Endodermal cell (in vitro differentiated cells): ENCODE results near the gene SLC30A1. TPM values are rescaled to one million over a fixed set of nuclear protein-coding genes. Genes with fewer than 3 reads are reported as not detected.

Experiments used
- DNase-seq: peaks from one replicate; pipeline ENCODE4 v3.0.0-alpha.2; 2017
- H3K27ac ChIP-seq: 2 replicates; pipeline ENCODE4 v1.5.1; 2013; ENCODE audit warnings: mild to moderate bottlenecking, low read depth, low read length, moderate library complexity
- H3K27me3 ChIP-seq: 2 replicates; pipeline ENCODE4 v1.6.1; 2013; ENCODE audit warnings: mild to moderate bottlenecking, low read length, moderate library complexity; ENCODE audit not compliant: insufficient read depth, control insufficient read depth, poor library complexity, severe bottlenecking
- H3K36me3 ChIP-seq: 2 replicates; pipeline ENCODE4 v1.7.0; 2013; ENCODE audit warnings: mild to moderate bottlenecking, low read length, moderate library complexity; ENCODE audit not compliant: control insufficient read depth, insufficient read depth
- H3K4me1 ChIP-seq: one replicate; pipeline ENCODE4 v1.7.0; 2013; ENCODE audit warnings: low read length; ENCODE audit not compliant: control insufficient read depth, insufficient read depth
- H3K4me3 ChIP-seq: 2 replicates; pipeline ENCODE4 v1.5.1; 2013; ENCODE audit warnings: mild to moderate bottlenecking, low read length, moderate library complexity
- H3K9ac ChIP-seq: 2 replicates; pipeline ENCODE4 v1.6.1; 2013; ENCODE audit warnings: mild to moderate bottlenecking, low read length, moderate library complexity; ENCODE audit not compliant: poor library complexity, severe bottlenecking; ENCODE audit errors: extremely low read depth
- H3K9me3 ChIP-seq: 2 replicates; pipeline ENCODE4 v1.6.1; 2013; ENCODE audit warnings: mild to moderate bottlenecking, low read length, moderate library complexity; ENCODE audit not compliant: control insufficient read depth
- H3K27ac Mint-ChIP-seq: 2 replicates; pipeline ENCODE4 v1.8.0; 2020; ENCODE audit warnings: mixed read lengths
- H3K27me3 Mint-ChIP-seq: 2 replicates; pipeline ENCODE4 v1.8.0; 2021; ENCODE audit warnings: mild to moderate bottlenecking, mixed read lengths; ENCODE audit not compliant: insufficient read depth
- H3K36me3 Mint-ChIP-seq: 2 replicates; pipeline ENCODE4 v1.8.0; 2020; ENCODE audit warnings: low read depth, mixed read lengths
- H3K4me1 Mint-ChIP-seq: 2 replicates; pipeline ENCODE4 v1.8.0; 2020; ENCODE audit warnings: mixed read lengths
- H3K4me3 Mint-ChIP-seq: 2 replicates; pipeline ENCODE4 v1.8.0; 2020; ENCODE audit warnings: mild to moderate bottlenecking, moderate library complexity, mixed read lengths
- H3K9me3 Mint-ChIP-seq: 2 replicates; pipeline ENCODE4 v1.8.0; 2020; ENCODE audit warnings: mild to moderate bottlenecking, mixed read lengths
- WGBS, 2 experiments: methylation state at CpG; one replicate each; pipeline versions ENCODE4 v1.1.5 to v1.1.7; 2013; ENCODE audit warnings: missing lambda C conversion rate in 2 of 2, mixed read lengths in 1 of 2; ENCODE audit not compliant: insufficient coverage in 1 of 2, insufficient read length in 1 of 2; 5-methylcytosine and 5-hydroxymethylcytosine counted together
- total RNA-seq, 2 donors: library from RNA; stranded (reverse); fragmentation: NEBNext Ultra II Directional in 1 of 2; extraction: Animal tissue kit (Norgen Biotek cat#: 25700) in 1 of 2; gene quantifications; 2 replicates in 1 of 2; 3 replicates in 1 of 2; pipeline ENCODE4 v1.2.1, GENCODE V29; 2021
- TF ChIP-seq, protein P1 (sequence below): fragments of 200-600 bp; sonication (generic); conservative IDR thresholded peaks from 2 replicates; pipeline ENCODE4 v1.5.0; 2021; ENCODE audit warnings: antibody characterized with exemption, mild to moderate bottlenecking

Gene SLC30A1
- total RNA-seq, 2 donors from 2014 or later, result 9.0 to 14.0 TPM

DNA sequence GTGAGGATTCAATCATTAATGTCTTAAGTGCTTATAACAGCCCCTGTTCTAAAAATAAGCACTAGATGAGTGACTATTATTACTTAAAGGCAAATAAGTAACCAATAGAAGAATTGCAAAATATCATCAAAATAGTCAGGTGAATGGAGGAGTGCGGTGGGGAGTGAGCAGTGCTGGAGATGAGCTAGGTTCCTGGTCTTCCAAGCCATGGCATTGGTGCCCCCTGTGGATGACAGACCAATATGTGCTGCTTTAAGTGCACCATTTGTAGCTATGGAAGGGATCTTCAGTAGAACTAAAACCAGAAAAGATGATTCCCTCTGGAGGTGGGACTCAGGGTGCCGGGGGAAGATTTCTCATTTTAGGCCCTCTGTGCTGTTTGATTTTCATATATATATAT, 46.1 kb upstream of the SLC30A1 start:
- Mint-ChIP-seq H3K27ac (no peak overlapping the region), H3K36me3 (no peaks in the 10 kb centered on the region), H3K27me3 (no peaks in the 10 kb centered on the region), H3K9me3 (no peaks in the 10 kb centered on the region), H3K4me1 (peaks cover 39% of the 10 kb centered on the region), H3K4me3 (no peak overlapping the region)
- Histone ChIP-seq H3K9ac (no peak overlapping the region), H3K9me3 (no peaks in the 10 kb centered on the region), H3K4me3 (no peak overlapping the region), H3K27me3 (no peaks in the 10 kb centered on the region), H3K36me3 (no peaks in the 10 kb centered on the region), H3K4me1 (peaks cover 12% of the 10 kb centered on the region), H3K27ac (no peak overlapping the region)
- 94% methylated on average over 1 of the region's 2 CpGs; no CpG with 5 or more reads in 1 of the 2 experiments for WGBS, 2 experiments
- DNase-seq, result no peak
- TF ChIP-seq, protein P1, sequence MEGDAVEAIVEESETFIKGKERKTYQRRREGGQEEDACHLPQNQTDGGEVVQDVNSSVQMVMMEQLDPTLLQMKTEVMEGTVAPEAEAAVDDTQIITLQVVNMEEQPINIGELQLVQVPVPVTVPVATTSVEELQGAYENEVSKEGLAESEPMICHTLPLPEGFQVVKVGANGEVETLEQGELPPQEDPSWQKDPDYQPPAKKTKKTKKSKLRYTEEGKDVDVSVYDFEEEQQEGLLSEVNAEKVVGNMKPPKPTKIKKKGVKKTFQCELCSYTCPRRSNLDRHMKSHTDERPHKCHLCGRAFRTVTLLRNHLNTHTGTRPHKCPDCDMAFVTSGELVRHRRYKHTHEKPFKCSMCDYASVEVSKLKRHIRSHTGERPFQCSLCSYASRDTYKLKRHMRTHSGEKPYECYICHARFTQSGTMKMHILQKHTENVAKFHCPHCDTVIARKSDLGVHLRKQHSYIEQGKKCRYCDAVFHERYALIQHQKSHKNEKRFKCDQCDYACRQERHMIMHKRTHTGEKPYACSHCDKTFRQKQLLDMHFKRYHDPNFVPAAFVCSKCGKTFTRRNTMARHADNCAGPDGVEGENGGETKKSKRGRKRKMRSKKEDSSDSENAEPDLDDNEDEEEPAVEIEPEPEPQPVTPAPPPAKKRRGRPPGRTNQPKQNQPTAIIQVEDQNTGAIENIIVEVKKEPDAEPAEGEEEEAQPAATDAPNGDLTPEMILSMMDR, result peak; percentile 59

DNA sequence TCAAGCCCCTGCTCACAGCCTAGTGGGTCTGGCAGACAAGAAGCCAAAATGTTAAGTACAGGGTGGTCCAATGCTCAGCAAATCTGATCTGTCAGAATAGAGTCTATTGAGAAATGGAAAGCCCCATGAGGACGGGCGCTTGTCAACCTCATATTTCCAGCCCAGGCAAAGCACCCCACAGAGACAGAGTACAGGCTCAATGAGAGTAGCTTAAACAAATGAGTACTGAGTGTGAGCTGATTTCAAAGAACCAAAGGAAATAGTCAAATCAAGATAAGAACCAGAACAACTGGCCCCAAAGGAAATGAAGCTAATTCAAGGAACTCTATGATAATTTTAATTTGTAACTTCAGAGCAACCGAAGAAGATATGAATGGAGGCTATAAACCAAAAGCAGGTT, 44.6 kb upstream of the SLC30A1 start:
- WGBS, 2 experiments, result 77 to 85% methylated on average over 3 of the region's 3 CpGs
- H3K27ac Mint-ChIP-seq, result no peak overlapping the region
- H3K27me3 Mint-ChIP-seq, result no peaks in the 10 kb centered on the region
- H3K36me3 Mint-ChIP-seq, result no peaks in the 10 kb centered on the region
- H3K36me3 ChIP-seq, result no peaks in the 10 kb centered on the region
- no peak overlapping the region for H3K27ac ChIP-seq
- H3K9ac ChIP-seq, result no peak overlapping the region
- H3K27me3 ChIP-seq, result no peaks in the 10 kb centered on the region
- no peak overlapping the region for H3K4me3 ChIP-seq
- no peak for DNase-seq
- H3K9me3 ChIP-seq, result no peaks in the 10 kb centered on the region
- TF ChIP-seq, protein P1, result no peak
- peaks cover 8% of the 10 kb centered on the region for H3K4me1 ChIP-seq
- no peaks in the 10 kb centered on the region for H3K9me3 Mint-ChIP-seq
- peaks cover 31% of the 10 kb centered on the region for H3K4me1 Mint-ChIP-seq
- H3K4me3 Mint-ChIP-seq, result no peak overlapping the region

DNA sequence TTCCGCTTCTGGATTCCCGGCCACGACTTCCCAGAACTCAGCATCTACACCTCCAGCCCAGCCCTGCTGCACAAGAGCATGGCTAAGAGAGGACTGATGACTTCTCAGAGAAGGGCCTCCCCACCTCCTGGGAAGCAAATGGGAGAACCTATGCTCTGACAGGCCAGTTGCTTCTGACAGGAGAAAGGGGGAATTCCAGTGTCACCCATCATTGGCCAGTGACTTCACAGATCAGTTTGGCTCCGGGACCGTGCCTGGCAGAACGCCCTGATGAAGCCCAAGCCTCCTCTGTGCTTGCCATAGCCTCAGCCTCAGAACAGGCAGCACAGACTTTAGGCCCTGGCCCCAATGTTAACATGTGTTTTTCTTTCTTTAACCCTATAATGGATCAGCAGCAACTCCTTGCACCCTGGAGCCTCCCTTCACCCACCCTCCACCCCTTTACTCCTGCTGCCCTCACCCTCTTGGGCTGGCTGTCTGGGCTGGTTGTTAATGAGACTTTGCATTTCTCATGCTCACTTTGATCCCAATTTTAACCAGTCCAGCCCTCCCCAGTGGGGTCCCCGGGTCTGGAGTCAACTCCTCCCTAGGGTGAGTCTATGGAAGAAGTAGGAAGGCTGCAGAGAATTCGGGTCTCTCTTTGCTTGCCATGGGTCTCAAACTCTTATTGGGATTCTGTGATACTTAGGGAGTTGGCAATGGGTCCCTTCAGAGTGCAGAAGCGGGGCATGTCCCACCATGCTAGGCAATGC, 42.7 kb upstream of the SLC30A1 start:
- H3K9me3 ChIP-seq, result no peaks in the 10 kb centered on the region
- no peaks in the 10 kb centered on the region for H3K27me3 Mint-ChIP-seq
- peaks cover 16% of the 10 kb centered on the region for H3K4me1 Mint-ChIP-seq
- no peak overlapping the region for H3K27ac Mint-ChIP-seq
- peaks cover 2% of the 10 kb centered on the region for H3K4me1 ChIP-seq
- TF ChIP-seq, protein P1, result no peak
- H3K27me3 ChIP-seq, result no peaks in the 10 kb centered on the region
- no peak overlapping the region for H3K9ac ChIP-seq
- H3K36me3 Mint-ChIP-seq, result no peaks in the 10 kb centered on the region
- H3K27ac ChIP-seq, result no peak overlapping the region
- no peak overlapping the region for H3K4me3 ChIP-seq
- H3K4me3 Mint-ChIP-seq, result no peak overlapping the region
- WGBS, 2 experiments, result 94 to 96% methylated on average over 4 to 9 of the region's 9 CpGs
- H3K36me3 ChIP-seq, result no peaks in the 10 kb centered on the region
- no peaks in the 10 kb centered on the region for H3K9me3 Mint-ChIP-seq
- DNase-seq, result no peak
